PC-3 (cell line): ENCODE results near the gene MAP3K7CL. TPM values are rescaled to one million over a fixed set of nuclear protein-coding genes. Genes with fewer than 3 reads are reported as not detected.

ENCODE experiments used
- ATAC-seq: fragments of 200-7000 bp; cut with Tn5 transposase; 2 replicates; pipeline ENCODE4 v1.9.1; 2020; ENCODE audit warnings: mild to moderate bottlenecking, moderate library complexity
- BruUV-seq: library from RNA; stranded (reverse); fragments of 400-500 nt; replicated peaks from 2 replicates; lab custom pipeline; 2021; lab: Mats Ljungman, UMichigan
- CTCF ChIA-PET: fragments of 300-600 bp; sonication (Branson Sonifier 250); formaldehyde crosslinking; loops from one replicate; lab custom pipeline; 2022; ENCODE audit warnings: antibody characterized with exemption; lab: Charles Lee
- POLR2A ChIA-PET: fragments of 300-600 bp; sonication (Branson Sonifier 250); formaldehyde crosslinking; loops from one replicate; lab custom pipeline; 2022; ENCODE audit warnings: antibody characterized with exemption; ENCODE audit not compliant: unreplicated experiment; lab: Charles Lee
- DNase-seq: peaks from one replicate; pipeline ENCODE4 v3.0.0-alpha.2; 2015
- H2AFZ ChIP-seq: fragments of 300-600 bp; sonication (generic); 2 replicates; pipeline ENCODE4 v1.6.0; 2016; ENCODE audit warnings: antibody characterized with exemption, low read length
- H3F3A ChIP-seq: fragments of 300-600 bp; sonication (generic); one replicate; pipeline ENCODE4 v1.6.0; 2017; ENCODE audit warnings: antibody characterized with exemption, low read length, control low read depth, mild to moderate bottlenecking; ENCODE audit not compliant: unreplicated experiment
- H3K27ac ChIP-seq: fragments of 300-600 bp; sonication (generic); 2 replicates; pipeline ENCODE4 v1.5.1; 2016; ENCODE audit warnings: mild to moderate bottlenecking, low read length
- H3K27me3 ChIP-seq: fragments of 300-600 bp; sonication (generic); 2 replicates; pipeline ENCODE4 v1.6.1; 2016; ENCODE audit warnings: low read length, mixed read lengths
- H3K36me3 ChIP-seq: fragments of 300-600 bp; sonication (generic); 2 replicates; pipeline ENCODE4 v1.6.1; 2016; ENCODE audit warnings: low read depth, mixed run types, low read length, mixed read lengths
- H3K4me1 ChIP-seq: fragments of 300-600 bp; sonication (generic); 2 replicates; pipeline ENCODE4 v1.5.1; 2016; ENCODE audit warnings: low read length; ENCODE audit not compliant: insufficient read depth
- H3K4me2 ChIP-seq: fragments of 300-600 bp; sonication (generic); 2 replicates; pipeline ENCODE4 v1.6.0; 2016; ENCODE audit warnings: low read length
- H3K4me3 ChIP-seq: fragments of 300-600 bp; sonication (generic); 2 replicates; pipeline ENCODE4 v1.5.1; 2016; ENCODE audit warnings: mild to moderate bottlenecking, low read length, mixed read lengths
- H3K79me2 ChIP-seq: fragments of 300-600 bp; sonication (generic); 2 replicates; pipeline ENCODE4 v1.6.1; 2017; ENCODE audit warnings: low read length, mixed read lengths
- H3K9ac ChIP-seq: fragments of 300-600 bp; sonication (generic); 2 replicates; pipeline ENCODE4 v1.6.0; 2016; ENCODE audit warnings: mild to moderate bottlenecking, low read length
- H3K9me2 ChIP-seq: fragments of 300-600 bp; sonication (generic); replicated peaks from 2 replicates; pipeline ENCODE4 v1.6.1; 2016; ENCODE audit warnings: mixed run types, low read length, mixed read lengths
- H3K9me3 ChIP-seq: fragments of 300-600 bp; sonication (generic); 2 replicates; pipeline ENCODE4 v1.6.1; 2016; ENCODE audit warnings: low read length, mixed read lengths
- H4K20me1 ChIP-seq: fragments of 300-600 bp; sonication (generic); 2 replicates; pipeline ENCODE4 v1.6.1; 2016; ENCODE audit warnings: low read length, mixed read lengths
- EZH2 ChIP-seq: fragments of 300-600 bp; sonication (generic); IDR thresholded peaks from one replicate; pipeline ENCODE4 v1.6.1; 2017; ENCODE audit warnings: antibody characterized with exemption, mild to moderate bottlenecking, low read length; ENCODE audit not compliant: unreplicated experiment
- EZH2phosphoT487 ChIP-seq: fragments of 300-600 bp; sonication (generic); IDR thresholded peaks from 2 replicates; pipeline ENCODE4 v1.6.1; 2018; ENCODE audit warnings: mild to moderate bottlenecking, antibody characterized with exemption, low read length, borderline replicate concordance
- intact Hi-C: fragments of 100-400 bp; cut with micrococcal nuclease; formaldehyde crosslinking; loops from 2 replicates; pipeline ENCODE4 v1.9.0; 2023
- total RNA-seq: library from RNA; depleted of rRNA; stranded (reverse); fragments of >200 nt; gene quantifications from 2 replicates; pipeline ENCODE4 v1.2.3, GENCODE V29; 2014
- TF ChIP-seq, protein P1 (sequence below): fragments of 300-600 bp; sonication (generic); conservative IDR thresholded peaks from 2 replicates; pipeline ENCODE4 v1.5.1; 2017; ENCODE audit warnings: antibody characterized with exemption, low read depth, mild to moderate bottlenecking, low read length

Gene MAP3K7CL
- total RNA-seq, 1 experiment from 2014 or later = 1.3 TPM

- CTCF ChIA-PET = no interaction called here
- no peak for ATAC-seq
- H3K4me1 ChIP-seq = peaks cover 32% of the 10 kb centered on the region
Observed at GRCh38 chr21:29186246-29186645, 55.8 kb downstream of the MAP3K7CL start.

DNA sequence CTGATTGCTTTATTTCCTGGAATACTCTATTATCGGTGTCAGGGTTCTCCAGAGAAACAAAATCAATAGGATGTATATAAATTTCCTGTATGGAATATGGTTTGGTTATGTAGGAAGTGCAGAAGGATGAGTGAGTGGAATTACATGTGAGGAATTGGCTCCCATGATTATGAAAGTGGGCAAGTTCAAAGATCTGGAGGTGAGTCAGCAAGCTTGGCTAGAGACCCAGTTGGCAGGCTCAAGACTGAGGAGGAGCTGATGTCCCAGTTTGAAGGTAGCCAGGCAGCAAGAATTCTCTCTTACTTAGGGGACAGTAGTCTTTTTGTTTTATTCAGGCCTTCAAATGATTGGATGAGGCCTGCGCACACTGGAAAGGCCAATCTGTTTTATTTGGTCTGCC is 57.5 kb downstream of the MAP3K7CL start:
- intact Hi-C loops = no loop called here
- ATAC-seq (peak; percentile 97), DNase-seq (peak; percentile 94)
- Histone ChIP-seq H3K27me3 (no peaks in the 10 kb centered on the region), H3K9ac (no peak overlapping the region), H3K4me3 (no peak overlapping the region), H3K4me2 (peak overlapping the region; percentile 21), H3K4me1 (peaks cover 20% of the 10 kb centered on the region), H3K9me2 (no peaks in the 10 kb centered on the region), H4K20me1 (no peaks in the 10 kb centered on the region), H2AFZ (no peak overlapping the region), H3K9me3 (no peaks in the 10 kb centered on the region), H3K36me3 (no peaks in the 10 kb centered on the region), H3K79me2 (no peaks in the 10 kb centered on the region), H3K27ac (peak overlapping the region; percentile 29; the same call in 1 of the 2 replicates), H3F3A (no peaks in the 10 kb centered on the region)
- BruUV-seq = no TSS peak
- ChIA-PET CTCF (no interaction called here), POLR2A (no interaction called here)
- no peak for TF ChIP-seq EZH2phosphoT487
- TF ChIP-seq, protein P1, sequence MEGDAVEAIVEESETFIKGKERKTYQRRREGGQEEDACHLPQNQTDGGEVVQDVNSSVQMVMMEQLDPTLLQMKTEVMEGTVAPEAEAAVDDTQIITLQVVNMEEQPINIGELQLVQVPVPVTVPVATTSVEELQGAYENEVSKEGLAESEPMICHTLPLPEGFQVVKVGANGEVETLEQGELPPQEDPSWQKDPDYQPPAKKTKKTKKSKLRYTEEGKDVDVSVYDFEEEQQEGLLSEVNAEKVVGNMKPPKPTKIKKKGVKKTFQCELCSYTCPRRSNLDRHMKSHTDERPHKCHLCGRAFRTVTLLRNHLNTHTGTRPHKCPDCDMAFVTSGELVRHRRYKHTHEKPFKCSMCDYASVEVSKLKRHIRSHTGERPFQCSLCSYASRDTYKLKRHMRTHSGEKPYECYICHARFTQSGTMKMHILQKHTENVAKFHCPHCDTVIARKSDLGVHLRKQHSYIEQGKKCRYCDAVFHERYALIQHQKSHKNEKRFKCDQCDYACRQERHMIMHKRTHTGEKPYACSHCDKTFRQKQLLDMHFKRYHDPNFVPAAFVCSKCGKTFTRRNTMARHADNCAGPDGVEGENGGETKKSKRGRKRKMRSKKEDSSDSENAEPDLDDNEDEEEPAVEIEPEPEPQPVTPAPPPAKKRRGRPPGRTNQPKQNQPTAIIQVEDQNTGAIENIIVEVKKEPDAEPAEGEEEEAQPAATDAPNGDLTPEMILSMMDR = no peak
- TF ChIP-seq EZH2 = no peak

More at GRCh38 chr21:29186246-29186645, 55.8 kb downstream of the MAP3K7CL start:
- POLR2A ChIA-PET = no interaction called here
- Histone ChIP-seq H2AFZ (no peak overlapping the region), H3K9ac (no peak overlapping the region), H3K36me3 (no peaks in the 10 kb centered on the region), H3K79me2 (no peaks in the 10 kb centered on the region), H3K4me3 (no peak overlapping the region), H3K9me2 (no peaks in the 10 kb centered on the region), H3K27me3 (no peaks in the 10 kb centered on the region), H3K27ac (no peak overlapping the region), H3F3A (no peaks in the 10 kb centered on the region), H3K4me2 (no peak overlapping the region), H4K20me1 (no peaks in the 10 kb centered on the region), H3K9me3 (no peaks in the 10 kb centered on the region)
- TF ChIP-seq EZH2phosphoT487 (no peak), EZH2 (no peak)
- TF ChIP-seq, protein P1 = no peak
- intact Hi-C loops = no loop called here
- no TSS peak for BruUV-seq
- no peak for DNase-seq

GRCh38 chr21:29189353-29189752 is 58.9 kb downstream of the MAP3K7CL start:
- CTCF ChIA-PET = no interaction called here
- no TSS peak for BruUV-seq

More at GRCh38 chr21:29189353-29189752, 58.9 kb downstream of the MAP3K7CL start:
- H3K4me3 ChIP-seq = no peak overlapping the region
- no peak overlapping the region for H2AFZ ChIP-seq
- no peak overlapping the region for H3K27ac ChIP-seq
- TF ChIP-seq EZH2 = no peak
- no peak for TF ChIP-seq EZH2phosphoT487
- peaks cover 24% of the 10 kb centered on the region for H3K4me1 ChIP-seq
- H3K79me2 ChIP-seq = no peaks in the 10 kb centered on the region
- ATAC-seq (no peak), DNase-seq (no peak)
- intact Hi-C loops = no loop called here
- H3K9ac ChIP-seq = no peak overlapping the region
- H3F3A ChIP-seq = no peaks in the 10 kb centered on the region
- H3K9me3 ChIP-seq = no peaks in the 10 kb centered on the region
- no peaks in the 10 kb centered on the region for H3K27me3 ChIP-seq
- POLR2A ChIA-PET = no interaction called here
- no peaks in the 10 kb centered on the region for H4K20me1 ChIP-seq
- no peaks in the 10 kb centered on the region for H3K9me2 ChIP-seq
- no peaks in the 10 kb centered on the region for H3K36me3 ChIP-seq
- H3K4me2 ChIP-seq = no peak overlapping the region
